D721Med (cell line): ENCODE measurements around the gene PRSS35.
"Not testable (repeated sequence)": the region's sequence is repeated elsewhere in the genome, so short reads cannot be mapped to it uniquely, and the experiment has no call there.

Experiments used
- DNase-seq: peaks from one replicate; pipeline ENCODE4 v3.0.0; 2011; ENCODE audit warnings: low spot score; ENCODE audit not compliant: insufficient read length
- FAIRE-seq: peaks from 2 replicates; lab custom pipeline; 2011; peaks lifted over from hg19 to GRCh38; lab: Jason Lieb, UNC
- TF ChIP-seq, protein P1 (sequence below): IDR thresholded peaks from 2 replicates; pipeline ENCODE4 v1.5.1; 2012; ENCODE audit warnings: mild to moderate bottlenecking, control low read depth; ENCODE audit not compliant: insufficient read depth; ENCODE audit errors: missing control alignments

Gene PRSS35

DNA sequence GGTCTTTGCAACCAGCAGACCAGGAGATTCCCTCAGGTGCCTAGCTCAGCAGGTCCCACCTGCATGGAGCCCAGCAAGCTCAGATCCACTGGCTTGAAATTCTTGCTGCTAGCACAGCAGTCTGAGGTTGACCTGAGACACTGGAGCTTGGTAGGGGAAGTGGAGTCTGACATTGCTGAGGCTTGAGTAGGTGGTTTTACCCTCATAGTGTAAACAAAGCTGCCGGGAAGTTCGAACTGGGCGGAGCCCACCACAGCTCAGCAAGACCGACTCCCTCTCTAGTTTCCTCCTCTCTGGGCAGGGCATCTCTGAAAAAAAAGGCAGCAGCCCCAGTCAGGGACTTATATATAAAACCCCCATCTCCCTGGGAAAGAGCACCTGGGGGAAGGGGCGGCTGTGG, 34.3 kb downstream of the PRSS35 start:
- TF ChIP-seq, protein P1, sequence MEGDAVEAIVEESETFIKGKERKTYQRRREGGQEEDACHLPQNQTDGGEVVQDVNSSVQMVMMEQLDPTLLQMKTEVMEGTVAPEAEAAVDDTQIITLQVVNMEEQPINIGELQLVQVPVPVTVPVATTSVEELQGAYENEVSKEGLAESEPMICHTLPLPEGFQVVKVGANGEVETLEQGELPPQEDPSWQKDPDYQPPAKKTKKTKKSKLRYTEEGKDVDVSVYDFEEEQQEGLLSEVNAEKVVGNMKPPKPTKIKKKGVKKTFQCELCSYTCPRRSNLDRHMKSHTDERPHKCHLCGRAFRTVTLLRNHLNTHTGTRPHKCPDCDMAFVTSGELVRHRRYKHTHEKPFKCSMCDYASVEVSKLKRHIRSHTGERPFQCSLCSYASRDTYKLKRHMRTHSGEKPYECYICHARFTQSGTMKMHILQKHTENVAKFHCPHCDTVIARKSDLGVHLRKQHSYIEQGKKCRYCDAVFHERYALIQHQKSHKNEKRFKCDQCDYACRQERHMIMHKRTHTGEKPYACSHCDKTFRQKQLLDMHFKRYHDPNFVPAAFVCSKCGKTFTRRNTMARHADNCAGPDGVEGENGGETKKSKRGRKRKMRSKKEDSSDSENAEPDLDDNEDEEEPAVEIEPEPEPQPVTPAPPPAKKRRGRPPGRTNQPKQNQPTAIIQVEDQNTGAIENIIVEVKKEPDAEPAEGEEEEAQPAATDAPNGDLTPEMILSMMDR, result no peak
- DNase-seq, result no peak
- no peak for FAIRE-seq

DNA sequence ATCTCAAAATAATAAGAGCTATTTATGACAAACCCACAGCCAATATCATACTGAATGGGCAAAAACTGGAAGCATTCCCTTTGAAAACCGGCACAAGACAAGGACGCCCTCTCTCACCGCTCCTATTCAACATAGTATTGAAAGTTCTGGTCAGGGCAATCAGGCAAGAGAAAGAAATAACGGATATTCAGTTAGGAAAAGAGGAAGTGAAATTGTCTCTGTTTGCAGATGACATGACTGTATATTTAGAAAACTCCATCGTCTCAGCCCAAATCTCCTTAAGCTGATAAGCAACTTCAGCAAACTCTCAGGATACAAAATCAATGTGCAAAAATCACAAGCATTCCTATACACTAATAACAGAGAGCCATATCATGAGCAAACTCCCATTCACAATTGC, 38.1 kb downstream of the PRSS35 start:
- DNase-seq, FAIRE-seq: not testable (repeated sequence)

DNA sequence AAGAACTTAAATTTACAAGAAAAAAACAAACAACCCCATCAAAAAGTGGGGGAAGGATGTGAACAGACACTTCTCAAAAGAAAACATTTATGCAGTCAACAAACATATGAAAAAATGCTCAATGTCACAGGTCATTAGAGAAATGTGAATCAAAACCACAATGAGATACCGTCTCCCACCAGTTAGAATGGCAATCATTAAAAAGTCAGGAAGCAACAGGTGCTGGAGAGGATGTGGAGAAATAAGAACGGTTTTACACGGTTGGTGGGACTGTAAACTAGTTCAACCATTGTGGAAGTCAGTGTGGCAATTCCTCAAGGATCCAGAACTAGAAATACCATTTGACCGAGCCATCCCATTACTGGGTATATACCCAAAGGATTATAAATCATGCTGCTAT, 39.4 kb downstream of the PRSS35 start:
- FAIRE-seq, DNase-seq: not testable (repeated sequence)

DNA sequence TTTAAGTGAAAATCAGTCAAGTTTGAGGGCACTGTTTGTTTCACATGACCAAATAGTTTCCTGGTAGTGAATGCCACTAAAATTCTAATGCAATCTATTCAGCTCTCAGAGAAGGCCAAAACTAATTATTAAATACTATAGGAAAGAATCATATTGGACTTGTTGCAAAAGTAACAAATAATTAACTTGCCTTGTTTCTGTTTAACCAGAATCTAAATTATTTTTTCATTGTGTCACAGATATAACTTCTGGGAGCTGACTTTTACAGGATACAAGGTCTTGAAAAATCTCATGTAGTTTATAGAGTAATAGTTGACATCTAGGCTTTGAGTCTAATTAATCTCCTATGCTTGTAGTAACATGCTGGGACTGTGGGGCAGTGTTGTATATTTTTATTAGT, 44.5 kb downstream of the PRSS35 start:
- no peak for FAIRE-seq
- DNase-seq, result no peak
- TF ChIP-seq, protein P1, result no peak

DNA sequence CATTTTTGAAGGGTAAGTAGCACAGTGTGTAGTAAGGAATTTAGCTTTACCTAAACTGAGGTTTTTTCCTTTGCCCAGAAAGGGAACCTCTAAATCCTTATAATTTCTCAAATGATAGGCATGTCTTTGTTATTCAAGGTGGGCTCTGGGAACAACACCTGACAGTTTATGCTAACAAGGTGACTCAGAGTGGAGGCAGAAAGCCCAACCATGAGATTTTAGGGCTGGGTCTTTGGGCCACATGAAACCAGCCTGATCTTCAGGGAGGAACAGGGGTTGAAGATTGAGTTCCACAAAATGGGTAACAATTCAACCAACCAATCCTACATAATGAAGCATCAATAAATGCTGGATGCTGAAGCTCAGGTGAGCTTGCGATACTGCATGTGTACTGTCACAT, 46.6 kb downstream of the PRSS35 start:
- TF ChIP-seq, protein P1, result no peak
- DNase-seq (no peak), FAIRE-seq (no peak)

DNA sequence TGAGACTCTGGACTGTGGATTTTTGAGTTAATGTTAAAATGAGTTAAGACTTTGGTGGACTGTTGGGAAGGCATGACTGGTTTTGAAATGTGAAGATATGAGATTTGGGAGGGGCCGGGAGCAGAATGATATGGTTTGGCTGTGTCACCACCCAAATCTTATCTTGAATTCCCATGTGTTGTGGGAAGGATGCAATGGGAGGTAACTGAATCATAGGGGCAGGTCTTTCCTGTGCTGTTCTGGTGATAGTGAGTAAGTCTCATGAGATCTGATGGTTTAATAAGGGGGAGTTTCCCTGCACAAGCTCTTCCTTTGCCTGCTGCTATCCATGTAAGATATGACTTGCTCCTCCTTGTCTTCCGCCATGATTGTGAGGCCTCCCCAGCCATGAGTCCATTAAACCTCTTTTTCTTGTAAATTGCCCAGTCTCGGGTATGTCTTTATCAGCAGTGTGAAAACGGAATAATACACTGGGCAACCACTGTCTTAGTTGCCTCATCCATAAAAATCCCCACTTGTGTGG, 59.4 kb downstream of the PRSS35 start:
- not testable (repeated sequence) for FAIRE-seq, DNase-seq

DNA sequence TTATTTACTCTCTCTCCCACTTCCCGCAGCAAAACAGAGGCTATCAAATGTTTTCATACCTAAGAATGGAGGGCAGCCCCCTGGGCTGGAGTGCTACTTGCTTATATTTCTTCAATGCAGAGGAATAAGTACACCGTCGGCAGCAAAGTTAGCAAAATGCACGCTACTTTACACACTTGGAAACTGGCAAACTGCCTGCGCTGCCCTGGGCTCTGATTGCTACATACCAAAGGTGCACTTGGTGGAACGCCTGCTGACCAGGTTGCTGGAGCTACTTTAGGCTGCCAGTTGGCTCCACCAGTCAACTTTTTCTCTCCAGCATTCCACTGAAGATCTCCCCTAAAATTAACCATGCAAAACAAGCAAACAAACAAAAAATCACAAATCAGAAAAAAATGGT, 62.4 kb downstream of the PRSS35 start:
- FAIRE-seq (no peak), DNase-seq (no peak)
- TF ChIP-seq, protein P1, result no peak
